VCaP (cell line): ENCODE measurements around the gene SEPTIN10.

Source experiments
- H3K27ac ChIP-seq: fragments of 450-650 bp; 2 replicates; pipeline ENCODE4 v1.5.1; 2017
- TF ChIP-seq, protein P1 (sequence below): fragments of 450-650 bp; conservative IDR thresholded peaks from 2 replicates; pipeline ENCODE4 v1.5.1; 2017; ENCODE audit warnings: mild to moderate bottlenecking, moderate library complexity

SEPTIN10 gene

DNA sequence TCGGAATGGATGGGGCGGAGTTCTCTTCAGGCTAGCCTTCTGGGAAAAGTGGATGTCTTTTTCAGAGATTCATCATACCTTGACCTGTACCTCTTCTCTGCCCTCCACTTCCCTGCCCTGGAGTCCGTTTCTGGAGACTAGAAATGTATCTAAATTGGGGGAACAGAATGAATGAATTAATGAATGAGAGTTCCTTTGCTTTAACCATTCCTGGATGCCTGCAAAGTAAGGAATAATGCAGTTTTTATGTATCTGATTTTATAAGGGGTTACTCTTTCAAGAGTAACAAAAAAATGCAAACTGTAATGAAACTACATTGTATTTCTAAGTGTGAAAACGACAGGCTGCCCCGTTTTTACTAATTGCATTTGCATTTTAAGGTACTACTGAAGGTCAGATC, 2.4 kb upstream of the SEPTIN10 start:
- no peak overlapping the region for H3K27ac ChIP-seq
- TF ChIP-seq, protein P1, sequence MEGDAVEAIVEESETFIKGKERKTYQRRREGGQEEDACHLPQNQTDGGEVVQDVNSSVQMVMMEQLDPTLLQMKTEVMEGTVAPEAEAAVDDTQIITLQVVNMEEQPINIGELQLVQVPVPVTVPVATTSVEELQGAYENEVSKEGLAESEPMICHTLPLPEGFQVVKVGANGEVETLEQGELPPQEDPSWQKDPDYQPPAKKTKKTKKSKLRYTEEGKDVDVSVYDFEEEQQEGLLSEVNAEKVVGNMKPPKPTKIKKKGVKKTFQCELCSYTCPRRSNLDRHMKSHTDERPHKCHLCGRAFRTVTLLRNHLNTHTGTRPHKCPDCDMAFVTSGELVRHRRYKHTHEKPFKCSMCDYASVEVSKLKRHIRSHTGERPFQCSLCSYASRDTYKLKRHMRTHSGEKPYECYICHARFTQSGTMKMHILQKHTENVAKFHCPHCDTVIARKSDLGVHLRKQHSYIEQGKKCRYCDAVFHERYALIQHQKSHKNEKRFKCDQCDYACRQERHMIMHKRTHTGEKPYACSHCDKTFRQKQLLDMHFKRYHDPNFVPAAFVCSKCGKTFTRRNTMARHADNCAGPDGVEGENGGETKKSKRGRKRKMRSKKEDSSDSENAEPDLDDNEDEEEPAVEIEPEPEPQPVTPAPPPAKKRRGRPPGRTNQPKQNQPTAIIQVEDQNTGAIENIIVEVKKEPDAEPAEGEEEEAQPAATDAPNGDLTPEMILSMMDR = no peak

DNA sequence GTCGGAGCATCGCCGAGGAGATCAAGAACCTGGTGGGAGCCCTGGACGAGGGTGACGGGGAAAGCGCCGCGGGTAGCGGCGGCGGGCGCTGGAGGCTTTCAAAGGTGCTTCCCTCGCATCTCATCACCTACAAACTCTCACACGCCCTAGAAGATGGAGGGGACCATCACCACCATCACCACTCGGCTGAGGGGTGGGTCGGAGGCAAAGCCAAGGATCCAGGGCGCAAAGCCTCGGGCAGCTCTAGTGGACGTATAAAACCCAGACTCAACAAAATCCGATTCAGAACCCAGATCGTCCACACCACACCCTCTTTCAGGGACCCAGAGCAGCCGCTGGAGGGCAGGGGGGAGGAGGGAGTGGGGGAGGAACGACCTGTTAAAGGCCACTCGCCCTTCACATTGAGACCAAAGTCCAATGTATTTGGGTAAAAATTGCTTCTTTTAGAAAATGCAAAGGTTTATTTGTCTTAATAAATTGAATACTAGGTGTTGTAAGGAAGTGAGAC, 1.9 kb upstream of the SEPTIN10 start:
- no peak overlapping the region for H3K27ac ChIP-seq

DNA sequence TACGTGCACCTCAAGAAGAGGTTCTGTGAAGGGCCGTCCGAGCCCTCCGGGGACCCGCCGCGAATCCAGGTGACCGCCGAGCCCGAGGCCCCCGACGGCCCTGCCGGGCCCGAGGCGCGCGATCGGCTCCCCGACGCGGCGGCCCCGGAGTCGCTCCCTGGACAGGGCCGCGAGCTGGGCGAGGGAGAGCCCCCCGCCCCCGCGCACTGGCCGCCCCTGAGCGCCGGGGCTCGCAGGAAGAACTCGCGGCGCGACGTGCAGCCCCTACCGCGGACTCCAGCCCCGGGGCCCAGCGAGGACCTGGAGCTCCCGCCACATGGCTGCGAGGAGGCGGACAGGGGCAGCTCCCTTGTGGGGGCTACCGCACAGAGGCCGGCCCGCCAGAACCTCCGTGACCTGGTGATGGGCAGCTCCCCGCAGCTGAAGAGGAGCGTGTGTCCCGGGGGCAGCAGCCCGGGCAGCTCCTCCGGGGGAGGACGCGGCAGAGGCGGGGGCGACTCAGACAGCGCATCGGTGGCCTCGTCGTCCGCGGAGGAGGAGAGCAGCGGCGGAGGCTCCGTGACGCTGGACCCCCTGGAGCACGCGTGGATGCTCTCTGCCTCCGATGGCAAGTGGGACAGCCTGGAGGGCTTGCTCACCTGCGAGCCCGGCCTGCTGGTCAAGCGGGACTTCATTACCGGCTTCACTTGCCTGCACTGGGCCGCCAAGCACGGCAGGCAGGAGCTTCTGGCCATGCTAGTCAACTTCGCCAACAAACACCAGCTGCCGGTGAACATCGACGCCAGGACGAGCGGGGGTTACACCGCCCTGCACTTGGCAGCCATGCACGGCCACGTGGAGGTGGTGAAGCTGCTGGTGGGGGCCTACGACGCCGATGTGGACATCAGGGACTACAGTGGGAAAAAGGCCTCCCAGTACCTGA, 1.2 kb upstream of the SEPTIN10 start:
- H3K27ac ChIP-seq = peak overlapping the region; percentile 83

More for the DNA sequence above, 1.9 kb upstream of the SEPTIN10 start:
- TF ChIP-seq, protein P1 = no peak

DNA sequence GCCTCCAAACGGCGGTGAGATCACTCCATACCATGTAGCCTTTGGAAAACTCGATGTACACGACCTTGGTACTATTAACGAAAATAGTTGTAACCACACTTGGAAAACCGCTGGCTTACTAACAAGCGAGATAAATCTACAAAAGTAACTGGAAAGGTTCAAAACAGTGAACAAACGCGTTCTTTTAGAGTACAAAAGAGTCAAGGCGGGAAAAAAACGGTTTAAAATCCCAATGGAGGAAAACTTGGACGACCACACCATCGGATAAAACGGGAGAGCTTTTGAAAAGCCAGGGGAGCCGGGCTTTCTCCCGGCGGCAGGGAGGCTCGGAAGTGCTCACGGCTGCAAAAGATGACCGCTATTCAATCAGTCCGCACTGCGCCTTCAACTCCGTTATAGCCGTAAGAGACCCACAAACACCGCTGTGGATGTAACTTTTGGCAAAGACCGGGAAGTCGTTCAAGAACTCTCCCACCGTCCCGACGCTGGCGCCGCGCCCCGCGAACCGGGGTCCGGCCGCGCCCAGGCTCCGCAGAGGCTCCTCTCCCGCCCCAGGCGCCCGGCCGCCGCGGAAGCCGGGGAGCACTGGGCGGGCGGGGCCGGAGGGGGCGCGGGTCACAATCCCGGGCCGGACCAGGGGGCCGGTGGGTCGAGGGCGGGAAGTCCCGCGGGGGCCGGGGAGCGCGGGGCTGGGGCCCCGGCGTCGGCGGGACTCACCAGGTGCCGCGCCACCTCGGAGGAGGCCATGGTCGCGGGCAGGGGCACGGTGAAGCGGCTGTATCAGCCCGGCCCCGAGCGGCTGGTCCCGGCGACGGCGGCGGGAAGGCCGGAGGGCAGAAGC, 465 bp downstream of the SEPTIN10 start:
- TF ChIP-seq, protein P1 = no peak
- H3K27ac ChIP-seq = peak overlapping the region; percentile 83

More for the DNA sequence above, 1.2 kb upstream of the SEPTIN10 start:
- TF ChIP-seq, protein P1 = no peak

DNA sequence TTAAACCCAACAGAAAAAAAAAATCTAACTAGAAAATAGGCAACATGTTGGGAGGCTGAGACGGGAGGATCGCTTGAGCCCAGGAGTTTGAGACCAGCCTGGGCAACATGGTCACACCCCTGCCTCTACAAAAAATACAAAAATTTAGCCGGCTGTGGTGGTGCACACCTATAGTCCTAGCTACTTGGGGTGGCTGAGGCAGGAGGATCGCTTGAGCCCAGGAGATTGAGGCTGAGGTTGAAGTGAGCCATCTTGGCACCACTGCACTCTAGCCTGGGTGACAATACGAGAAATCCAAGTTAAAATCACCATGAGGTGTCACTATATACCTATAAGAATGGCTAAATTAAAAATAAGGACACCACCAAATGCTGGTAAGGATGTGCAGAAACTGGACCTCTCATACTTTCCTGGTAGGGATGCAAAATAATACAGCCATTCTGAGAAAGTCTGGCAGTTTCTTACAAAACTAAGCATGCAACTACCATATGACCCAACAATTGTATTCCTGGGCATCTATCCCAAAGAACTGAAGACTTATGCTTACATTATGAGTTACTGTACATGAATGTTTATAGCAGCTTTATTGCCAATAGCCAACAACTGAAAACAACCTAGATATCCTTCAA, 2.2 kb downstream of the SEPTIN10 start:
- TF ChIP-seq, protein P1 = peak; percentile 66
- no peak overlapping the region for H3K27ac ChIP-seq

DNA sequence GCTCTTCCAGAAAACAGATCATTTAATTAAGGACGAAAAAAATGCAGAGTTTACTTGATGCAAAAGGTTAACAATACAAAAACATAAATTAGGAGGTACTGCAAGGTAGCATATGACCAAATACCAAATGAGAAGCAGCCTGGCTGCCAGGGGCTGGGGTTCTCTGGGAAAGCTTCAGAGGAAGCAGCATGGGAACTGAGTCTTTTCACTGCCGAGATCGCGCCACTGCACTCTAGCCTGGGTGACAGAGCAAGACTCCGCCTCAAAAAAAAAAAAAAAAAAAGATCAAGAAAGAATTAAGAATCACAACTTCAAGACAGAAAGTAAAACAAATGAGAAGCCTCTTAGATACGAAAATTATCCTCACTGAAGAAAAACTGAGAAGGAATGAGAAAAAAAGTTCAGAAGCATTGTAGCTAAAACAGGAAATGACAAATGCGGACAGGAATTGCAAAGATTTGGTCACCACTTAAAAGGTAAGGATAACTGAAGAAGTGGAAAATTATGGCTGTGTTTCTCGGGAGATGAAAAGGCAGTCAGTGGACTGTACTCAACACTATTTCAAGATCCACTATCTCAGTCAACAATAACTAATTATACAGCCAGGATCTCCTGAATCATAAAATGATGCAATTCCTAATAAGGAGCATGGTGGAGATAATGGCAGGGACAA, 4.3 kb downstream of the SEPTIN10 start:
- TF ChIP-seq, protein P1 = no peak
- H3K27ac ChIP-seq = no peak overlapping the region
